ENCODE measurements around the gene NUBP1. TPM values are rescaled to one million over a fixed set of nuclear protein-coding genes. Genes with fewer than 3 reads are reported as not detected.
A peak's percentile ranks its signal among the peaks of the same experiment; 100 is the strongest.

NUBP1 gene
- 10 to 100 TPM; 27.1 to 27.4 TPM for polyA plus RNA-seq

GRCh38 chr16:10743610-10744369, at the start of gene NUBP1:
Gene NUBP1, plus strand, starts transcription at chr16:10743842. Its CDS starts 22 bp downstream, at chr16:10743864.
- no peaks in the 10 kb centered on the region for H3K27me3 ChIP-seq (ENCODE audit: control insufficient read depth in 1 of 2, insufficient read depth in 2 of 2, low read length in 2 of 2)
- H3K27ac ChIP-seq (ENCODE audit: low read depth in 2 of 2, low read length in 1 of 2), result peak within 1 kb of the TSS; percentile 99
- H3K9me3 ChIP-seq (ENCODE audit: control insufficient read depth in 2 of 2, insufficient read depth in 1 of 2, low read depth in 1 of 2, low read length in 1 of 2), result no peaks in the 10 kb centered on the region
- H3K36me3 ChIP-seq (ENCODE audit: control insufficient read depth in 2 of 2, insufficient read depth in 2 of 2, low read length in 1 of 2), result peaks cover 0 to 3% of the 10 kb centered on the region in 2 donors
- 0 to 1% methylated on average over 56 to 57 of the region's 57 CpGs for WGBS, 2 donors
- H3K4me3 ChIP-seq (ENCODE audit: low read depth in 1 of 2, low read length in 2 of 2), result peak within 1 kb of the TSS; percentile 71 to 87
- no peaks in the 10 kb centered on the region for H3K4me1 ChIP-seq (ENCODE audit: control insufficient read depth in 2 of 2, insufficient read depth in 2 of 2, low read length in 1 of 2)

GRCh38 chr16:10693889-10694288, 49.8 kb upstream of the NUBP1 start:
- H3K4me1 ChIP-seq (ENCODE audit: control insufficient read depth in 2 of 2, insufficient read depth in 2 of 2, low read length in 1 of 2), result peaks cover 0 to 3% of the 10 kb centered on the region in 2 donors
- no peak overlapping the region for H3K4me3 ChIP-seq (ENCODE audit: low read depth in 1 of 2, low read length in 2 of 2)
- WGBS, 2 donors, result 81 to 90% methylated on average over 8 of the region's 8 CpGs
- H3K9me3 ChIP-seq (ENCODE audit: control insufficient read depth in 2 of 2, insufficient read depth in 1 of 2, low read depth in 1 of 2, low read length in 1 of 2), result no peaks in the 10 kb centered on the region
- H3K27me3 ChIP-seq (ENCODE audit: control insufficient read depth in 1 of 2, insufficient read depth in 2 of 2, low read length in 2 of 2), result no peaks in the 10 kb centered on the region
- no peak overlapping the region for H3K27ac ChIP-seq (ENCODE audit: low read depth in 2 of 2, low read length in 1 of 2)
- H3K36me3 ChIP-seq (ENCODE audit: control insufficient read depth in 2 of 2, insufficient read depth in 2 of 2, low read length in 1 of 2), result no peaks in the 10 kb centered on the region

DNA sequence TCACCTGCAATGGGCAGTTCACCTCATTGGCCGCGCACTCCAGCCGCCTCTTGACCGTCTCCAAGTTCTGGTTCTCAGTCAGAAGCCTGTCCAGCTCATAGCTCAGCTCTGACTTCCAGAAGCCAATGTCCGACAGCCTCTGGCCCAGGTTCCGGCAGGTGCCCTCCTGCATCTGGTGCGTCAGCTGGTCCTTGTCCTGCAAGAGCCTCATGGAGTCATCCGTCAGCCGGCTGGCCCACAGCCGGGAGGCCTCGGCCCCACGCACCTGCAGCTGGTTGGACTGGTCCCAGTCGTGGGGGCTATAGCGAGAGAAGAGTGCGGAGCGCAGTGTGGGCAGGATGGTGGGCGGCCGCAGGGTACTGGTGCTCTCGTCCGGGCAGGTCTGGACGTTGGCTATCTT, 49.3 kb upstream of the NUBP1 start:
- Histone ChIP-seq H3K4me3 (ENCODE audit: low read depth in 1 of 2, low read length in 2 of 2) (no peak overlapping the region), H3K4me1 (ENCODE audit: control insufficient read depth in 2 of 2, insufficient read depth in 2 of 2, low read length in 1 of 2) (peaks cover 0 to 3% of the 10 kb centered on the region in 2 donors), H3K36me3 (ENCODE audit: control insufficient read depth in 2 of 2, insufficient read depth in 2 of 2, low read length in 1 of 2) (no peaks in the 10 kb centered on the region), H3K27ac (ENCODE audit: low read depth in 2 of 2, low read length in 1 of 2) (no peak overlapping the region), H3K9me3 (ENCODE audit: control insufficient read depth in 2 of 2, insufficient read depth in 1 of 2, low read depth in 1 of 2, low read length in 1 of 2) (no peaks in the 10 kb centered on the region), H3K27me3 (ENCODE audit: control insufficient read depth in 1 of 2, insufficient read depth in 2 of 2, low read length in 2 of 2) (no peaks in the 10 kb centered on the region)
- WGBS, 2 donors, result 93 to 95% methylated on average over 21 of the region's 21 CpGs

DNA sequence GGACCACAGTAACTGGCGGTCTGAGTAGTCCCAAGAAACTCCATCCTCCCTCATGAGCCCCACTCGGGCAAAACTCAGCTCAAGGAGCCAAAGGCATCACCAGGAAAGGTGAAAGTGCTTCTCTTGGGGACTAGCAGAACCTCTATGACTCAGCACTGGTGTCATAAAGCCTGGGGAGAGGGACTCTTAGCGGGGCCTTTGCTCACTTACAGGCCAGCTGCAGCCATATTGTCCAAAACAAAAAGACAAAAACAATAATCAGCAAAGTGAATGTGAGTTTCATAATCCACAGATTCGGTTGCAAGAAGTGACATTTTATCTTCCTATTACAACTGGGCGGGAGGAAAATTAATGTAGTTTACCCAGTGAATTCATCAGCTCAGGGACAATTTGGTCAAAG, 48.8 kb upstream of the NUBP1 start, which contains the start of gene TEKT5:
TSS of gene TEKT5 (minus strand) at position 101 of the 400 bp plus-strand sequence. CDS start at position 44, 57 bp downstream.
- 82 to 88% methylated on average over 5 of the region's 5 CpGs for WGBS, 2 donors

DNA sequence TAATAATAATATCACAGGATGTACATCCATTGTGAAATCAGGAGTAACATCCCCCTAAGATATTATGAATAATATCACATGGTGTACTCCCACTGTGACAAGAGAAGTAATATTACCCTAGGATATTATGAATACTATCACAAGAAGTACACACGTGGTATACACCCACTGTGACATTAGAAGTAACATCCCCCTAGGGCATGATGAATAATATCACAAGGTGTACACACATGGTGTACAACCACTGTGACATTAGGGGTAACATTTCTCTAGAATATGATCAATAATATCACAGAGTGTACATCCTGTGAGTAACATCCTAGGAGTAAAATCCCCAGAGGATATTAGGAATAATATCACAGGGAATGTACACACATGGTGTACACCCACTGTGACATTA, 43.9 kb upstream of the NUBP1 start:
- 59 to 63% methylated on average over 1 of the region's 1 CpG for WGBS, 2 donors
- no peaks in the 10 kb centered on the region for H3K36me3 ChIP-seq (ENCODE audit: control insufficient read depth in 2 of 2, insufficient read depth in 2 of 2, low read length in 1 of 2)
- no peaks in the 10 kb centered on the region for H3K9me3 ChIP-seq (ENCODE audit: control insufficient read depth in 2 of 2, insufficient read depth in 1 of 2, low read depth in 1 of 2, low read length in 1 of 2)
- no peaks in the 10 kb centered on the region for H3K4me1 ChIP-seq (ENCODE audit: control insufficient read depth in 2 of 2, insufficient read depth in 2 of 2, low read length in 1 of 2)
- no peak overlapping the region for H3K27ac ChIP-seq (ENCODE audit: low read depth in 2 of 2, low read length in 1 of 2)
- H3K4me3 ChIP-seq (ENCODE audit: low read depth in 1 of 2, low read length in 2 of 2), result no peak overlapping the region
- no peaks in the 10 kb centered on the region for H3K27me3 ChIP-seq (ENCODE audit: control insufficient read depth in 1 of 2, insufficient read depth in 2 of 2, low read length in 2 of 2)

More for the DNA sequence above, 48.8 kb upstream of the NUBP1 start, which contains the start of gene TEKT5:
- Histone ChIP-seq H3K4me3 (ENCODE audit: low read depth in 1 of 2, low read length in 2 of 2) (no peak within 1 kb of the TSS), H3K27me3 (ENCODE audit: control insufficient read depth in 1 of 2, insufficient read depth in 2 of 2, low read length in 2 of 2) (no peaks in the 10 kb centered on the region), H3K4me1 (ENCODE audit: control insufficient read depth in 2 of 2, insufficient read depth in 2 of 2, low read length in 1 of 2) (peaks cover 0 to 3% of the 10 kb centered on the region in 2 donors), H3K9me3 (ENCODE audit: control insufficient read depth in 2 of 2, insufficient read depth in 1 of 2, low read depth in 1 of 2, low read length in 1 of 2) (no peaks in the 10 kb centered on the region), H3K36me3 (ENCODE audit: control insufficient read depth in 2 of 2, insufficient read depth in 2 of 2, low read length in 1 of 2) (no peaks in the 10 kb centered on the region), H3K27ac (ENCODE audit: low read depth in 2 of 2, low read length in 1 of 2) (no peak within 1 kb of the TSS)

- H3K9me3 ChIP-seq (ENCODE audit: control insufficient read depth in 2 of 2, insufficient read depth in 1 of 2, low read depth in 1 of 2, low read length in 1 of 2), result no peaks in the 10 kb centered on the region
- H3K27ac ChIP-seq (ENCODE audit: low read depth in 2 of 2, low read length in 1 of 2), result no peak overlapping the region
- H3K36me3 ChIP-seq (ENCODE audit: control insufficient read depth in 2 of 2, insufficient read depth in 2 of 2, low read length in 1 of 2), result no peaks in the 10 kb centered on the region
- no peaks in the 10 kb centered on the region for H3K27me3 ChIP-seq (ENCODE audit: control insufficient read depth in 1 of 2, insufficient read depth in 2 of 2, low read length in 2 of 2)
- no peaks in the 10 kb centered on the region for H3K4me1 ChIP-seq (ENCODE audit: control insufficient read depth in 2 of 2, insufficient read depth in 2 of 2, low read length in 1 of 2)
- H3K4me3 ChIP-seq (ENCODE audit: low read depth in 1 of 2, low read length in 2 of 2), result no peak overlapping the region
- 63 to 68% methylated on average over 4 of the region's 4 CpGs for WGBS, 2 donors
Observed at GRCh38 chr16:10708969-10709368, 34.7 kb upstream of the NUBP1 start.

DNA sequence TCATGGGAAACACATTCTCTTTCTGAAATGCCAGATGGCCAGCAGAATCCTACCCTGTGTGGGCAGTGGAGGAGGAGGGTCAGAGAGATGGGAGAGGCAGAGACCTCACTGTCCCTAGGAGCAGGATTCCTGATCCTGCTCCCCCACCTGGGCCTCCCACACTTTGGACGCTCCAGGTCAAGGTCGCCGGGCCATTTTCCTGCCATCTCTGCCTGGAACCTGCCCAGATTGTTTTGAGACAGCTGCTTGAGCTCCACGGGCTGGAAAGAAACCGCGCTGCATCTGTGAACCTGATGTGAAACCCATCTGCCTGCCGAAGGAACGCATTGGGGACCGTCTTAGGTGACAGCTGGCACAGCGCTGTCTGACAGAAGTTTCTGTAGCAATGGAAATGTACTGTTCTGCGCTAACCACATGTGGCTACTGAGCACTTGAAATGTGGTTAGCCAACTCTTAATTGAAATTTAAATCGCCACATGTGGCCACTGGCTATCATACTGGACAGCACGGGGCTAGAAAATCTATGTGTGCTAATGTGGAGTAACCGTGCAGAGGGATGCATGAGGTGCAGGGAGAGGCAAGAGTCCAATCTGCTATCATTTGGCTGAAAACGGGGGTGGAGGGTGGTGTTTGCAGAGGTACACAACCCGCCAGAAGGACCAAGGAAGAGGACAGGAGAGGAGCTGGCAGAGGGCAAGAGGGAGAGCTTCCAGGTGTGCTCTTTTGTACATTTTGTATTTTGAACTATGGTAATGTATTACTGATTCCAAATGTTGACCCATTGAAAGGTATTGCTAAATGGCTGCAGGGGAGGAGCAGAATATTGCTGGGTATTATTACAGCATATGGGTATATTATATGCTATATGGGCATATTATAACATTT, 15.4 kb upstream of the NUBP1 start:
- no peaks in the 10 kb centered on the region for H3K36me3 ChIP-seq (ENCODE audit: control insufficient read depth in 2 of 2, insufficient read depth in 2 of 2, low read length in 1 of 2)
- H3K4me3 ChIP-seq (ENCODE audit: low read depth in 1 of 2, low read length in 2 of 2), result no peak overlapping the region
- H3K9me3 ChIP-seq (ENCODE audit: control insufficient read depth in 2 of 2, insufficient read depth in 1 of 2, low read depth in 1 of 2, low read length in 1 of 2), result peaks cover 0 to 2% of the 10 kb centered on the region in 2 donors
- H3K27ac ChIP-seq (ENCODE audit: low read depth in 2 of 2, low read length in 1 of 2), result no peak overlapping the region
- peaks cover 0 to 6% of the 10 kb centered on the region in 2 donors for H3K4me1 ChIP-seq (ENCODE audit: control insufficient read depth in 2 of 2, insufficient read depth in 2 of 2, low read length in 1 of 2)
- no peaks in the 10 kb centered on the region for H3K27me3 ChIP-seq (ENCODE audit: control insufficient read depth in 1 of 2, insufficient read depth in 2 of 2, low read length in 2 of 2)
- WGBS, 2 donors, result 59 to 67% methylated on average over 16 of the region's 16 CpGs

DNA sequence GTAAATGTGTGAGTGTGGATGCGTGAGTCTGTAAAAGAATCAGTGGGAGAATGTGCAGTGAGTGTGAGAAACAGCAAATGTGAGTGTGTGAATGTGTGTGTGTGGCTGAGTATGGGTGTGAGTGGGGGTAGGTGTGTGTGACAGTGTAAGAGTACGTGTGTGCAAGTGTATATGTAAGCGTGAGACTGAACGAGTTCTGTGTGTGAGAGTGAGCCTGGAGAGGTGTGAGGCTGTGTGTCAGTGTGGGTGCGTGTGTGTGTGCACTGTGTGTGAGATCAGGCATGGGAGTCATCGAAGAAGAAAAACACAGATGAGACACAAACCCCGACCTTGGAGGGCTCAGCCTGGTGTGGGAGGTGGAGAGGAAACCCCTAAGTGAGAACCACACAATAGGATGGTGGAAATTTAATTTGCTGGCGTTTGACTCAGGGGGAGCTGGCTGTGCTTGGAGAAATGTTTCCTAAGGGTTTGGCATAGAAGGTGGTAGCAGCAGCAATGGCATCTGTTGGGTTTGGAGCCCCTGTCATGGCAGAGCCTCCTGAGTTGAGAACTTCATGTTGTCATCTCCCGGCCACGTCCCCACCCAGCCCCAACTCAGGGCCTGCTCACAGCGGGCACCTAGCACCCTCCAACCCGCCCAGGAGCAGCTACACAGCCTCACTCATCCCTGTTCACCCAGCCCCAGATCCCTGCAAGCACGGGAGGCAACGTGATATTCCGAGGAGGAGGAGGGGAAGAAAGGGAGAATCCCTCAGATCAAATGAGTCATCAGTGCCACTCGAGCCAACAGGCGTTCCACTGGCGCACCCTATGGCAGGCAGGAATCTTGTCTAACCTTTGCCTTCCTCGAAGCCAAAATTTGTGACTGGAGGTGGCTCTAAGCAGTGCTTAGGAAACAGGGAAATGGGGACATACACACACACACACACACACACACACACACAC, 14.3 kb upstream of the NUBP1 start:
- Histone ChIP-seq H3K9me3 (ENCODE audit: control insufficient read depth in 2 of 2, insufficient read depth in 1 of 2, low read depth in 1 of 2, low read length in 1 of 2) (peaks cover 0 to 2% of the 10 kb centered on the region in 2 donors), H3K27me3 (ENCODE audit: control insufficient read depth in 1 of 2, insufficient read depth in 2 of 2, low read length in 2 of 2) (no peaks in the 10 kb centered on the region), H3K4me1 (ENCODE audit: control insufficient read depth in 2 of 2, insufficient read depth in 2 of 2, low read length in 1 of 2) (peaks cover 0 to 6% of the 10 kb centered on the region in 2 donors), H3K4me3 (ENCODE audit: low read depth in 1 of 2, low read length in 2 of 2) (no peak overlapping the region), H3K27ac (ENCODE audit: low read depth in 2 of 2, low read length in 1 of 2) (peak overlapping the region in 1 of 2 donors; percentile 9), H3K36me3 (ENCODE audit: control insufficient read depth in 2 of 2, insufficient read depth in 2 of 2, low read length in 1 of 2) (no peaks in the 10 kb centered on the region)
- WGBS, 2 donors, result 54 to 63% methylated on average over 19 of the region's 19 CpGs

- 77 to 82% methylated on average over 7 of the region's 7 CpGs for WGBS, 2 donors
- Histone ChIP-seq H3K27me3 (ENCODE audit: control insufficient read depth in 1 of 2, insufficient read depth in 2 of 2, low read length in 2 of 2) (no peaks in the 10 kb centered on the region), H3K4me1 (ENCODE audit: control insufficient read depth in 2 of 2, insufficient read depth in 2 of 2, low read length in 1 of 2) (peaks cover 0 to 4% of the 10 kb centered on the region in 2 donors), H3K27ac (ENCODE audit: low read depth in 2 of 2, low read length in 1 of 2) (peak overlapping the region in 1 of 2 donors; percentile 16), H3K9me3 (ENCODE audit: control insufficient read depth in 2 of 2, insufficient read depth in 1 of 2, low read depth in 1 of 2, low read length in 1 of 2) (peaks cover 0 to 2% of the 10 kb centered on the region in 2 donors), H3K4me3 (ENCODE audit: low read depth in 1 of 2, low read length in 2 of 2) (no peak overlapping the region), H3K36me3 (ENCODE audit: control insufficient read depth in 2 of 2, insufficient read depth in 2 of 2, low read length in 1 of 2) (no peaks in the 10 kb centered on the region)
Observed at GRCh38 chr16:10731790-10732189, 11.9 kb upstream of the NUBP1 start.

All from esophagus (tissue), 2 donors.